ENCODE results near the gene FUT8. TPM values are rescaled to one million over a fixed set of nuclear protein-coding genes. Genes with fewer than 3 reads are reported as not detected.

FUT8 gene
- total RNA-seq, 1 donor: 32.1 TPM

GRCh38 chr14:65429757-65430156 lies 17.2 kb downstream of the FUT8 start:
- no peaks in the 10 kb centered on the region for H3K9me3 ChIP-seq (ENCODE audit: low read depth, low read length)
- no peaks in the 10 kb centered on the region for H3K27me3 ChIP-seq (ENCODE audit: insufficient read depth, low read length)
- no peak overlapping the region for H3K4me3 ChIP-seq (ENCODE audit: low read length)
- H3K4me1 ChIP-seq (ENCODE audit: insufficient read depth, low read length): peaks cover 5% of the 10 kb centered on the region

- no peak overlapping the region for H3K4me3 ChIP-seq (ENCODE audit: low read length)
- H3K27me3 ChIP-seq (ENCODE audit: insufficient read depth, low read length): no peaks in the 10 kb centered on the region
- H3K4me1 ChIP-seq (ENCODE audit: insufficient read depth, low read length): peaks cover 5% of the 10 kb centered on the region
- no peaks in the 10 kb centered on the region for H3K9me3 ChIP-seq (ENCODE audit: low read depth, low read length)
These were observed 18.7 kb downstream of the FUT8 start for GRCh38 chr14:65431245-65431644.

- no peaks in the 10 kb centered on the region for H3K9me3 ChIP-seq (ENCODE audit: low read depth, low read length)
- no peaks in the 10 kb centered on the region for H3K27me3 ChIP-seq (ENCODE audit: insufficient read depth, low read length)
- H3K4me3 ChIP-seq (ENCODE audit: low read length): no peak overlapping the region
- H3K4me1 ChIP-seq (ENCODE audit: insufficient read depth, low read length): peaks cover 5% of the 10 kb centered on the region
These were observed 19.4 kb downstream of the FUT8 start for GRCh38 chr14:65431951-65432350.

GRCh38 chr14:65432361-65432948 lies 19.9 kb downstream of the FUT8 start:
- no peaks in the 10 kb centered on the region for H3K9me3 ChIP-seq (ENCODE audit: low read depth, low read length)
- H3K4me3 ChIP-seq (ENCODE audit: low read length): no peak overlapping the region
- no peaks in the 10 kb centered on the region for H3K27me3 ChIP-seq (ENCODE audit: insufficient read depth, low read length)
- peaks cover 5% of the 10 kb centered on the region for H3K4me1 ChIP-seq (ENCODE audit: insufficient read depth, low read length)

- peaks cover 5% of the 10 kb centered on the region for H3K4me1 ChIP-seq (ENCODE audit: insufficient read depth, low read length)
- H3K9me3 ChIP-seq (ENCODE audit: low read depth, low read length): no peaks in the 10 kb centered on the region
- no peaks in the 10 kb centered on the region for H3K27me3 ChIP-seq (ENCODE audit: insufficient read depth, low read length)
- H3K4me3 ChIP-seq (ENCODE audit: low read length): no peak overlapping the region
These were observed 20.6 kb downstream of the FUT8 start for GRCh38 chr14:65433157-65433556.

- peaks cover 9% of the 10 kb centered on the region for H3K4me1 ChIP-seq (ENCODE audit: insufficient read depth, low read length)
- no peaks in the 10 kb centered on the region for H3K9me3 ChIP-seq (ENCODE audit: low read depth, low read length)
- no peak overlapping the region for H3K4me3 ChIP-seq (ENCODE audit: low read length)
These were observed 21.1 kb downstream of the FUT8 start for GRCh38 chr14:65433646-65434045.

GRCh38 chr14:65434216-65434850 lies 21.8 kb downstream of the FUT8 start:
- Histone ChIP-seq H3K4me3 (ENCODE audit: low read length) (no peak overlapping the region), H3K4me1 (ENCODE audit: insufficient read depth, low read length) (peaks cover 9% of the 10 kb centered on the region), H3K9me3 (ENCODE audit: low read depth, low read length) (no peaks in the 10 kb centered on the region), H3K27me3 (ENCODE audit: insufficient read depth, low read length) (no peaks in the 10 kb centered on the region)

More at GRCh38 chr14:65433646-65434045, 21.1 kb downstream of the FUT8 start:
- no peaks in the 10 kb centered on the region for H3K27me3 ChIP-seq (ENCODE audit: insufficient read depth, low read length)

GRCh38 chr14:65438266-65438933 lies 25.9 kb downstream of the FUT8 start:
- H3K9me3 ChIP-seq (ENCODE audit: low read depth, low read length): no peaks in the 10 kb centered on the region
- H3K4me1 ChIP-seq (ENCODE audit: insufficient read depth, low read length): peaks cover 4% of the 10 kb centered on the region
- no peak overlapping the region for H3K4me3 ChIP-seq (ENCODE audit: low read length)
- H3K27me3 ChIP-seq (ENCODE audit: insufficient read depth, low read length): no peaks in the 10 kb centered on the region

GRCh38 chr14:65439117-65439516 lies 26.6 kb downstream of the FUT8 start:
- Histone ChIP-seq H3K9me3 (ENCODE audit: low read depth, low read length) (no peaks in the 10 kb centered on the region), H3K4me3 (ENCODE audit: low read length) (no peak overlapping the region), H3K27me3 (ENCODE audit: insufficient read depth, low read length) (no peaks in the 10 kb centered on the region), H3K4me1 (ENCODE audit: insufficient read depth, low read length) (peaks cover 4% of the 10 kb centered on the region)

GRCh38 chr14:65440230-65440629 lies 27.7 kb downstream of the FUT8 start:
- Histone ChIP-seq H3K27me3 (ENCODE audit: insufficient read depth, low read length) (no peaks in the 10 kb centered on the region), H3K4me3 (ENCODE audit: low read length) (no peak overlapping the region), H3K9me3 (ENCODE audit: low read depth, low read length) (no peaks in the 10 kb centered on the region), H3K4me1 (ENCODE audit: insufficient read depth, low read length) (peaks cover 4% of the 10 kb centered on the region)

GRCh38 chr14:65444230-65444629 lies 31.7 kb downstream of the FUT8 start:
- H3K4me3 ChIP-seq (ENCODE audit: low read length): no peak overlapping the region
- H3K4me1 ChIP-seq (ENCODE audit: insufficient read depth, low read length): no peaks in the 10 kb centered on the region
- H3K9me3 ChIP-seq (ENCODE audit: low read depth, low read length): no peaks in the 10 kb centered on the region
- H3K27me3 ChIP-seq (ENCODE audit: insufficient read depth, low read length): no peaks in the 10 kb centered on the region

- Histone ChIP-seq H3K9me3 (ENCODE audit: low read depth, low read length) (no peaks in the 10 kb centered on the region), H3K27me3 (ENCODE audit: insufficient read depth, low read length) (no peaks in the 10 kb centered on the region), H3K4me1 (ENCODE audit: insufficient read depth, low read length) (no peaks in the 10 kb centered on the region), H3K4me3 (ENCODE audit: low read length) (no peak overlapping the region)
These were observed 33.6 kb downstream of the FUT8 start for GRCh38 chr14:65446159-65446558.

GRCh38 chr14:65449647-65450046 lies 37.1 kb downstream of the FUT8 start:
- H3K4me1 ChIP-seq (ENCODE audit: insufficient read depth, low read length): no peaks in the 10 kb centered on the region
- H3K4me3 ChIP-seq (ENCODE audit: low read length): no peak overlapping the region
- no peaks in the 10 kb centered on the region for H3K27me3 ChIP-seq (ENCODE audit: insufficient read depth, low read length)
- no peaks in the 10 kb centered on the region for H3K9me3 ChIP-seq (ENCODE audit: low read depth, low read length)

- no peaks in the 10 kb centered on the region for H3K4me1 ChIP-seq (ENCODE audit: insufficient read depth, low read length)
- no peak overlapping the region for H3K4me3 ChIP-seq (ENCODE audit: low read length)
- no peaks in the 10 kb centered on the region for H3K9me3 ChIP-seq (ENCODE audit: low read depth, low read length)
- no peaks in the 10 kb centered on the region for H3K27me3 ChIP-seq (ENCODE audit: insufficient read depth, low read length)
These were observed 41.4 kb downstream of the FUT8 start for GRCh38 chr14:65453807-65454480.

- Histone ChIP-seq H3K27me3 (ENCODE audit: insufficient read depth, low read length) (no peaks in the 10 kb centered on the region), H3K9me3 (ENCODE audit: low read depth, low read length) (no peaks in the 10 kb centered on the region), H3K4me1 (ENCODE audit: insufficient read depth, low read length) (no peaks in the 10 kb centered on the region), H3K4me3 (ENCODE audit: low read length) (no peak overlapping the region)
These were observed 43.7 kb downstream of the FUT8 start for GRCh38 chr14:65456247-65456646.
